Activated CD8-positive, alpha-beta T cell treated with anti-CD3 and anti-CD28 coated beads for 36 hours (primary cell): Measurements from ENCODE around the gene MAP7D3. TPM values are rescaled to one million over a fixed set of nuclear protein-coding genes. Genes with fewer than 3 reads are reported as not detected.
"Not testable (repeated sequence)": the region's sequence is repeated elsewhere in the genome, so short reads cannot be mapped to it uniquely, and the experiment has no call there.

ENCODE experiments used
- ATAC-seq: fragments of 200-7000 bp; cut with Tn5 transposase; one replicate; pipeline ENCODE4 v1.10.0; 2021; ENCODE audit warnings: mild to moderate bottlenecking, moderate library complexity
- CTCF ChIA-PET: fragments of 350-600 bp; sonication (Branson Sonifier 250); formaldehyde crosslinking; loops from one replicate; lab custom pipeline; 2021; ENCODE audit warnings: antibody characterized with exemption; lab: Charles Lee
- POLR2A ChIA-PET: fragments of 350-600 bp; sonication (Branson Sonifier 250); formaldehyde crosslinking; loops from one replicate; lab custom pipeline; 2021; ENCODE audit warnings: antibody characterized with exemption; lab: Charles Lee
- DNase-seq: peaks from one replicate; pipeline ENCODE4 v3.0.0-alpha.2; 2020
- H3K27ac Mint-ChIP-seq: one replicate; pipeline ENCODE4 v1.8.0; 2021; ENCODE audit warnings: mild to moderate bottlenecking, mixed read lengths
- H3K27me3 Mint-ChIP-seq: one replicate; pipeline ENCODE4 v1.8.0; 2021; ENCODE audit warnings: mixed read lengths
- H3K36me3 Mint-ChIP-seq: one replicate; pipeline ENCODE4 v1.8.0; 2021; ENCODE audit warnings: low read depth, mixed read lengths
- H3K4me1 Mint-ChIP-seq: one replicate; pipeline ENCODE4 v1.8.0; 2021; ENCODE audit warnings: low read depth, mixed read lengths
- H3K4me3 Mint-ChIP-seq: one replicate; pipeline ENCODE4 v1.8.0; 2021; ENCODE audit warnings: mild to moderate bottlenecking, moderate library complexity, mixed read lengths
- H3K9me3 Mint-ChIP-seq: one replicate; pipeline ENCODE4 v1.8.0; 2021; ENCODE audit warnings: mixed read lengths
- intact Hi-C: fragments of 100-400 bp; cut with micrococcal nuclease; formaldehyde crosslinking; loops from one replicate; pipeline ENCODE4 v1.10.0; 2022
- total RNA-seq, 2 experiments: library from RNA; stranded (reverse); gene quantifications; one replicate each; pipeline ENCODE4 v1.2.3, GENCODE V29; 2021
- TF ChIP-seq, protein P1 (sequence below): fragments of 200-600 bp; IDR thresholded peaks from one replicate; pipeline ENCODE4 v1.8.0; 2022; ENCODE audit warnings: antibody characterized with exemption, mild to moderate bottlenecking

The MAP7D3 gene
- total RNA-seq, 2 experiments from 2014 or later, result 13.4 to 14.2 TPM

DNA sequence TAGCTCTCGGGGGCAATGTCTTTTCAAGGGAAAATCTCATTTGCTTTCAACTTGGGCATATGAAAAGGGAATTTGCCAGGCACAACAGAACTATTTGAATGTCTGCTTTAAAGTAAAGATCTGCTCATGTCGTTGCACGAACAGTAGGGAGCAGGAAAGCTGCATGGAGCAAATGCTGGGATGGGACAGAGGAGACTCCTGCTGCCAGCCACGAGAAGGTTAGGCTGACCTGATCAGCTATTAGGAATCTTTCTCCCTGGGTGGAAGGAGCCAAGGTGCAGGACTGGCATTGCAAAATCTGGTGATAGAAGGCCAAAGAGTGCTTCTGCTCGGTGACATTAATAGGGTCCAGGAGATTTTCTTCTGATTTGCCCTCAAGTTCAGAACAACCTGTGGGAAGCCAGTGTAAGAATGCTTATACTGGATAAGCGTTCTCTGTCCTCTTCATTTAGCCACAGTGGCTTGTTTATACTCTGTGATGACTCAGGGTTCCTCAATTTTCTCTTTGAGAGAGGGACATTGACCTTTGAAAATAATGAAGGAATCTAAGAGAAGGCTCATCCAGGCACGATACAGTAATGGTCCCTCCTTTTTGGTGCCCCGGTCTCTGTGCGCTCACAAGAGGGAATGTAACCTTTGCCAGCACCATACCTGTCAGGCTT lies 80.9 kb downstream of the MAP7D3 start:
- H3K27me3 Mint-ChIP-seq, result no peaks in the 10 kb centered on the region
- no peak overlapping the region for H3K27ac Mint-ChIP-seq
- H3K4me1 Mint-ChIP-seq, result no peaks in the 10 kb centered on the region
- no peaks in the 10 kb centered on the region for H3K9me3 Mint-ChIP-seq
- TF ChIP-seq, protein P1, sequence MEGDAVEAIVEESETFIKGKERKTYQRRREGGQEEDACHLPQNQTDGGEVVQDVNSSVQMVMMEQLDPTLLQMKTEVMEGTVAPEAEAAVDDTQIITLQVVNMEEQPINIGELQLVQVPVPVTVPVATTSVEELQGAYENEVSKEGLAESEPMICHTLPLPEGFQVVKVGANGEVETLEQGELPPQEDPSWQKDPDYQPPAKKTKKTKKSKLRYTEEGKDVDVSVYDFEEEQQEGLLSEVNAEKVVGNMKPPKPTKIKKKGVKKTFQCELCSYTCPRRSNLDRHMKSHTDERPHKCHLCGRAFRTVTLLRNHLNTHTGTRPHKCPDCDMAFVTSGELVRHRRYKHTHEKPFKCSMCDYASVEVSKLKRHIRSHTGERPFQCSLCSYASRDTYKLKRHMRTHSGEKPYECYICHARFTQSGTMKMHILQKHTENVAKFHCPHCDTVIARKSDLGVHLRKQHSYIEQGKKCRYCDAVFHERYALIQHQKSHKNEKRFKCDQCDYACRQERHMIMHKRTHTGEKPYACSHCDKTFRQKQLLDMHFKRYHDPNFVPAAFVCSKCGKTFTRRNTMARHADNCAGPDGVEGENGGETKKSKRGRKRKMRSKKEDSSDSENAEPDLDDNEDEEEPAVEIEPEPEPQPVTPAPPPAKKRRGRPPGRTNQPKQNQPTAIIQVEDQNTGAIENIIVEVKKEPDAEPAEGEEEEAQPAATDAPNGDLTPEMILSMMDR, result no peak
- ATAC-seq, result no peak
- DNase-seq, result no peak
- no peaks in the 10 kb centered on the region for H3K36me3 Mint-ChIP-seq
- ChIA-PET POLR2A (no interaction called here), CTCF (interaction anchor here (0.8 kb wide), 1 partner anchor 7 kb away, joined by 3 read pairs; no protein-coding TSS in a partner anchor)
- H3K4me3 Mint-ChIP-seq, result no peak overlapping the region
- intact Hi-C loops, result no loop called here

- ChIA-PET POLR2A (no interaction called here), CTCF (interaction anchor here (1.1 kb wide), 1 partner anchor 141 kb away, joined by 3 read pairs; no protein-coding TSS in a partner anchor)
- Mint-ChIP-seq H3K27me3 (no peaks in the 10 kb centered on the region), H3K36me3 (no peaks in the 10 kb centered on the region), H3K4me1 (no peaks in the 10 kb centered on the region), H3K4me3 (no peak overlapping the region), H3K9me3 (no peaks in the 10 kb centered on the region), H3K27ac (no peak overlapping the region)
- DNase-seq (no peak), ATAC-seq (no peak)
- intact Hi-C loops, result no loop called here
- TF ChIP-seq, protein P1, result no peak
Measured at GRCh38 chrX:136168929-136169735, 82.1 kb downstream of the MAP7D3 start.

GRCh38 chrX:136167989-136168388 lies 83.2 kb downstream of the MAP7D3 start:
- intact Hi-C loops, DNase-seq, H3K36me3 Mint-ChIP-seq, CTCF ChIA-PET, H3K4me3 Mint-ChIP-seq, POLR2A ChIA-PET, ATAC-seq, H3K27me3 Mint-ChIP-seq, H3K4me1 Mint-ChIP-seq, H3K27ac Mint-ChIP-seq, H3K9me3 Mint-ChIP-seq: not testable (repeated sequence)

GRCh38 chrX:136166221-136166855 lies 84.9 kb downstream of the MAP7D3 start:
- intact Hi-C loops, result no loop called here
- H3K9me3 Mint-ChIP-seq, result no peaks in the 10 kb centered on the region
- no peaks in the 10 kb centered on the region for H3K36me3 Mint-ChIP-seq
- H3K4me3 Mint-ChIP-seq, result no peak overlapping the region
- H3K4me1 Mint-ChIP-seq, result no peaks in the 10 kb centered on the region
- H3K27me3 Mint-ChIP-seq, result no peaks in the 10 kb centered on the region
- ATAC-seq (no peak), DNase-seq (no peak)
- ChIA-PET POLR2A (no interaction called here), CTCF (interaction anchor here (1.2 kb wide), 1 partner anchor 138 kb away, joined by 4 read pairs; no protein-coding TSS in a partner anchor)
- H3K27ac Mint-ChIP-seq, result no peak overlapping the region
- TF ChIP-seq, protein P1, result no peak

GRCh38 chrX:136165406-136165805 lies 85.8 kb downstream of the MAP7D3 start:
- no peak for DNase-seq
- Mint-ChIP-seq H3K4me1 (no peaks in the 10 kb centered on the region), H3K4me3 (no peak overlapping the region), H3K9me3 (no peaks in the 10 kb centered on the region), H3K27ac (no peak overlapping the region), H3K27me3 (no peaks in the 10 kb centered on the region), H3K36me3 (no peaks in the 10 kb centered on the region)
- no peak for ATAC-seq
- intact Hi-C loops, result no loop called here
- CTCF ChIA-PET, result interaction anchor here (1.2 kb wide), 1 partner anchor 137 kb away, joined by 4 read pairs; no protein-coding TSS in a partner anchor
- TF ChIP-seq, protein P1, result no peak
- POLR2A ChIA-PET, result no interaction called here
